HG02642 (cell line): ENCODE measurements around the gene HAPLN3.
A peak's percentile ranks its signal among the peaks of the same experiment; 100 is the strongest.

Source experiments
- ATAC-seq: cut with Tn5 transposase; IDR thresholded peaks from one replicate; pipeline ENCODE4 v1.9.1; 2021; ENCODE audit warnings: mild to moderate bottlenecking; ENCODE audit not compliant: unreplicated experiment, poor library complexity

The HAPLN3 gene

GRCh38 chr15:88912500-88912921 lies 17.2 kb upstream of the HAPLN3 start:
- ATAC-seq = no peak

- no peak for ATAC-seq
Observed at GRCh38 chr15:88911766-88912118, 16.4 kb upstream of the HAPLN3 start.

GRCh38 chr15:88909956-88910831 lies 14.8 kb upstream of the HAPLN3 start:
- ATAC-seq = no peak

GRCh38 chr15:88908697-88909621 lies 13.6 kb upstream of the HAPLN3 start:
- no peak for ATAC-seq

DNA sequence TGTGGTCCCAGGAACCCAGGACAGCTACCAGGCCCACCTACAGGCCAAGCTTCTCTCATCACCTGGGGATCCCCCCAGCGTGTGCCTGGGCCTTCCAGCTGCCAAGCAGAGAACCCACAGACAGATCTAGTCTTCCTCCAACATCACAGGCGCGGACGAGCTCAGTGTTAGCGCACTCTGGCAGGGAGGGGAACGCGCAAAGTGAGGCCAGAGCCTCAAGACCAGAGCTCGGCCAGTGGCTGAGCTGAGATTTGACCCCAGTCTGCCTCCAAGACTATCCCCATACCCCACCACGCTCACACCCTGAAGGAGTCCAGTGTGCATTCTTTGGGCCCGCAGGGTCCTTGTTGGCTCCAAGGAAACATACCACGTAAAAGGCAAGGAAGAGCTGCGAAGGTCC lies 12.8 kb upstream of the HAPLN3 start:
- ATAC-seq = no peak

DNA sequence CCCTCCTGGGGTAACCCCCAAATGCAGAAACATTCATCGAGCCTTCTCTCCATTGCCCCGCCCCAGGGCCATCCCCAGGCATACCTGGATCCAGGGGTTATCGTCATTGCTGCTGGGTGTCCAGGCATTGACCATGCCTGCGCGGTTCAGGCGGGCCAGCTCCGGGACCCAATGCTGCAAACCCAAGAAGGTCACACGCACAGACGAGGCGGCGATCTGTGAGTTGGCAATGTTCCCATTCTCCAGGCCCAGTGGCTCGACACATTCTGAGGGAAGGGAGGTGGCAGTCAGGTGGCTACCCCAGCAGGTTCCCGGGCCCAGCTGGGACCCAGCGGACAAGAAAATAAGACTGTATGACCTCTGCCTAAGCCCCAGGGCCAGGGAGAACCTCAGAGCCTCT lies 11.8 kb upstream of the HAPLN3 start:
- no peak for ATAC-seq

DNA sequence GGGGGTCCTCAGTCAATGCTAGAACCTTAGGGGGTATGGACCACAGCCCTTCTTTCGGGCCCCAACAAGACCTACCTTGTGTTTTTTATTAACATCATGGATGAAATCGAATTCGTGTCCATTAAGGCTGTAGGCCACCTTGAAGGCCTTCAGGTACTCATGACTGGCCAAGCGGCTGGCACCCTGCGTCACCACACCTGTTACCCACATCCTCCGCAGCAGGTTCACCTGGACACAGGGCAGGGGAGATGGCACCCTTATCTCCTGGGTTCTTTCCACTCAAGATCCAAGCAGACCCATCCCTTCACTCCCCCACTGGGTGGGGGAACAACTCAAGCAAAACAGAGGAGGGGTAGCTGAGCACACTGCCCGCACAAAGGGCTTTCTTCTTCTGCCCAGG lies 11.2 kb upstream of the HAPLN3 start:
- no peak for ATAC-seq

DNA sequence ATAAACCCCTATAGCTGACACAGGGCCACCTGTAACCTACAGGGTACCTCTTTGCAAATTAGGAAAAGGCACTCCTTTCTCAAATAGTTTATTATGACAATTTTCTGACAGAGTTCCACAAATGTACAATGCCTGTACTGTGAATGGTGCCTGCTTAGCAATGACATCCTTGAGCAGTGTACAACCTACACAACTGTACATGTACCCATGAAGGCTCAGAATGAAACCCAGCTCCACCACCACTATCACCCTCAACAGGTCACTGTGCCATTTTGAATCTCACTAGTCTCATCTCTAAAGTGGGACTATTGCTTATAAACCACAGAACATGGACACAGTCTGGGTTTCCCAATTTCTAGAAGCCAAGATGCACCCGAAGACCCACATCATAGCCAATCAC lies 10.8 kb upstream of the HAPLN3 start:
- ATAC-seq = no peak

- ATAC-seq = no peak
Observed at GRCh38 chr15:88905576-88905975, 10.2 kb upstream of the HAPLN3 start.

DNA sequence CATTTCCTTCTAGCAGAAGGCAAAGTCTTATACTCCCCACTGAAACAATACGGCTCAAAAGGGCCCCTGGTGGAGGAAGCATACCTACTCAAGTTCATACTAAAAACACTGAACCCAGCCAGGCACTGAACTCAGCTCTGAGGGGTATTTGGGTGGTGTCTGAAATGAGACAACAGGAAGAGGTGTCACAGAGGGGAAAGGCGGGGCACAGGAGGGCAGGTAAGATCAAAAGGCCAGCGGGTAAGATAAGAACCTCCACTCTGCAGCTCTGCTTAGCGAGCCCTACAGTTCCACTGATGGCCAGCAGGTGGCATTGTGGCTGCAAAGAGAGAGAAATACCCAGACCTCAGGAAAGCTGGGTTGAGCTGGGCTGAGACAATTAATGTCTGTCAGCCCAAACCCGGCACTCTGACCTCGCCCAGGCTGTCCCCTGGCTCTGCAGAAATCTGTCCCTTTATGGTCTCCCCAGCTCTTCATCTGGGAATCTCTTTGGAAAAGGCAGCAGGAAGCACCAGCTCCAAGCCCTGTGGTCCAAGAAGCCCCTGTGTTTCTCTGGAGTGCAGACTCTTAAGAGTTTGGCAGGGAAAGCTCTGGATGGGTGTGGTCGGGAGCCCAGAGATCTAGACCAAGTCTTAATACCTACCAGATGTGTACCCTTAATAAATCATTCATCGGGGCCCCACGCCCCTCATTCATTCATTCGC lies 9.4 kb upstream of the HAPLN3 start:
- peak; percentile 79 for ATAC-seq

DNA sequence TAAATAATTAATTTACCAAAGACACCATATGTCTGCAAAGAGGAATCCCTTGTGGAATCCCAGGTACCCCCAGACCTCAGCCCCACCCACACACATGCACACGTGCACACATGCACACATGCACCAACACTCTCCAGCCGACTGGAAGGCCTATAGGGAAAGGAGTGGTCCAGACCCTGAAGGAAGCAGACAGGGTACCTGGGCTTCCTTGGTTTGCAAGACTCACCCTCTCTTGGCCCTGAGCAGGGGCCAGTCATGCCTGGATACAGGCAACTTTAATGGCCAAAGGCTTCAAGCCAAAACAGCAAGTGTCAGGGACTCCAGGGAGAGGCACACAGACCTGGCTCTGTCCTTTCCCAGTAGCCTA lies 8.9 kb upstream of the HAPLN3 start:
- ATAC-seq = peak; percentile 8

- ATAC-seq = no peak
Observed at GRCh38 chr15:88902846-88903245, 7.5 kb upstream of the HAPLN3 start.

GRCh38 chr15:88902221-88902835 lies 7.0 kb upstream of the HAPLN3 start:
- ATAC-seq = no peak

DNA sequence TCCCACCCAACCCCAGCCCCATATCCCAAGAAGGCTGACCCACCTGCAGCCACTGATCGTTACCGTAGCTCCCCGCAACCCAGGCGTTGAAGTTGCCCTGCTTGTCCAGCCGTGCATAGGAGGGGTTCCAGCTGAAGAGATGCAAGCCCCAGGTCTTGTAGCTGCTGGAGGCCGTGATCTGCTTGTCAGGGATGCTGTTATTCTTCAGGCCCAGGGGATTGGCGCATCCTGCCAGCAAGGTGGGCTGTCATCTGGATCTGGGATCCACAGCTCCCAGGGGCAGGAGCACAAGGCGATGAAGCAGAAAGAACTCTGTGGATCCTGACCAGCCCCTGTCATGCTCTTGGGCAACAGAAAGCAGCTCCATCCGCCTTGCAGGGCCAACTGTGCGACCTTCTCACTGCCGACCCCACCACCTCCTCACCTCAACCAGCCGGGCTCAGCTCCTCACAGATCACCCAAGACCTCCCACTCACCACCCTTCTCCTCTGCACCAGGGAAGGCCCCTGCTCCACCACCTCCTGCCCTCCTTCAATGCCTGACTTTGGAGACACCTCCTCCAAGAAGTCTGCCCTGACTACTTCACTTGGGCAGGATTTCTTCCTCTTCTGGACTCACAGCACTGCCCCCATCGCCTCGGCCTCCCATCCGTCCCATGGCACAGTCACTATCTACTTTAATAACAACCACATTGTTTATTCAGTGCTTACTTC lies 6.3 kb upstream of the HAPLN3 start:
- no peak for ATAC-seq

DNA sequence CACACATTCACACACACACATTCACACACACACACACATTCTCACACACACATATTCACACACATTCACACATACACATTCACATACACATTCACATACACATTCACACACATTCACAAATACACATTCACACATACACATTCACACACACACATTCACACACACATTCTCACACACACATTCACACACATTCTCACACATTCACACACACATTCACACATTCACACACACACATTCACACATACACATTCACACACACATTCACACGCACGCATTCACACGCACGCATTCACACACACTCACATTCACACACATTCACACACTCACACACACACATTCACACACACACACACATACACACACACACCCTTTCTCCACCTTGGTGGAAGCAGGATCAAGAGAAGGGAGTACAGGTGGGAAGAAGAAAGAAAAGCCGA lies 5.7 kb upstream of the HAPLN3 start:
- ATAC-seq = no peak

GRCh38 chr15:88900309-88900981 lies 5.1 kb upstream of the HAPLN3 start:
- no peak for ATAC-seq

DNA sequence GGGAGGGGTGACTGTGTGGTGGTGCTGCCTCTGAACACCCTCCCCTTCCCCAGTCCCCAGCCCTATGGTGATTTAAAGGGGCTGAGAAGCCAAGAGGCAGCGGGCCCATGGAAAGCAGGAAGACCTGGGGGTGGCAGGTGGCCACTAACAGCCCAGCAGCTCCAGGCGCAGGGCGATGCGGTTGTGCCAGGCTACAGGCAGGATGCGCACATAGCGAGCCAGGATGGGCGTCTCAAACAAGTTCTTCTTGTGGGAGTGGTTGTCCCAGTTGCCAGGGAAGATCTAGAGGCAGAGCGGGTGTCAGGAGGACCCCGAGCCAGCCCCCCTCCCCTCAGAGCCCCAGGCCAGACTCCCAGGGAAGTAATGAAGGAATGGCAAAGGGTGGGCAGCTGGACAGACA lies 3.9 kb upstream of the HAPLN3 start:
- no peak for ATAC-seq

DNA sequence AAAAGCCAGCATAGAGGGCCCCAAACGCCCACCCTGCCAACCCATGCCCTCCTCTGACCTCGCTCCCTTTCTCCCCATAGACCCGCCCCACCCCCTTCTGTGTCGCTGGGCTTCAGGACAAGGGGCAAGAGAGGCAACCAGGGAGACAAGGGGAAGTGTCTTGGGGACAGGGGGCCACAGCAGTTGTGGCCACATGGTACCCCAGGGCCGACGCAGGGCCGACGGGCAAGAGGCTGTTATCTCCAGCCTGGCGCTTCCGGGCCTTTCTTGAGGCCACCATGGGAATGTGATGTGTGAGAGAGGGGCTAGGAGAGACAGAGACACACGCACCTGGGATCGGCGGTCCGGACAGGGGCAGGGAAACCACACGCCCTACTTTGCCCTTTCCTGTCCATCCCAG lies 3.4 kb upstream of the HAPLN3 start:
- no peak for ATAC-seq
